GM19099 (cell line): Measurements from ENCODE around the gene GOLGB1.

Experiments used
- POLR2A ChIP-seq: IDR thresholded peaks from 3 replicates; pipeline ENCODE4 v1.6.1; 2011; ENCODE audit warnings: low read depth; ENCODE audit not compliant: insufficient read length; ENCODE audit errors: extremely low read depth

GOLGB1 gene

GRCh38 chr3:121749276-121750086 is at the start of gene GOLGB1:
Gene GOLGB1, minus strand, starts transcription at chr3:121749741. Its CDS starts 18,770 bp downstream, at chr3:121730971.
- TF ChIP-seq POLR2A = peak; percentile 97

GRCh38 chr3:121796970-121797369 is 47.4 kb upstream of the GOLGB1 start:
- no peak for TF ChIP-seq POLR2A

GRCh38 chr3:121794264-121794983 is 44.9 kb upstream of the GOLGB1 start:
- TF ChIP-seq POLR2A = no peak

- no peak for TF ChIP-seq POLR2A
Measured at GRCh38 chr3:121793078-121793477, 43.5 kb upstream of the GOLGB1 start.

- TF ChIP-seq POLR2A = no peak
Measured at GRCh38 chr3:121786485-121786884, 36.9 kb upstream of the GOLGB1 start.

GRCh38 chr3:121781611-121782010 is 32.1 kb upstream of the GOLGB1 start:
- no peak for TF ChIP-seq POLR2A

- TF ChIP-seq POLR2A = no peak
Measured at GRCh38 chr3:121769246-121769645, 19.7 kb upstream of the GOLGB1 start.

- TF ChIP-seq POLR2A = no peak
Measured at GRCh38 chr3:121768452-121768851, 18.9 kb upstream of the GOLGB1 start.

GRCh38 chr3:121759541-121760202 is 10.1 kb upstream of the GOLGB1 start:
- no peak for TF ChIP-seq POLR2A

- TF ChIP-seq POLR2A = no peak
Measured at GRCh38 chr3:121758727-121759450, 9.3 kb upstream of the GOLGB1 start.

GRCh38 chr3:121757812-121758545 is 8.4 kb upstream of the GOLGB1 start:
- no peak for TF ChIP-seq POLR2A

GRCh38 chr3:121757087-121757811 is 7.7 kb upstream of the GOLGB1 start:
- no peak for TF ChIP-seq POLR2A

- no peak for TF ChIP-seq POLR2A
Measured at GRCh38 chr3:121752772-121753171, 3.2 kb upstream of the GOLGB1 start.

GRCh38 chr3:121752261-121752660 is 2.7 kb upstream of the GOLGB1 start:
- no peak for TF ChIP-seq POLR2A
